OCI-M1 (cell line): Measurements from ENCODE around the gene TMC8.

Experiments used
- DNase-seq: peaks from one replicate; lab custom pipeline; 2025; lab: John Stamatoyannopoulos, UW

The TMC8 gene

DNA sequence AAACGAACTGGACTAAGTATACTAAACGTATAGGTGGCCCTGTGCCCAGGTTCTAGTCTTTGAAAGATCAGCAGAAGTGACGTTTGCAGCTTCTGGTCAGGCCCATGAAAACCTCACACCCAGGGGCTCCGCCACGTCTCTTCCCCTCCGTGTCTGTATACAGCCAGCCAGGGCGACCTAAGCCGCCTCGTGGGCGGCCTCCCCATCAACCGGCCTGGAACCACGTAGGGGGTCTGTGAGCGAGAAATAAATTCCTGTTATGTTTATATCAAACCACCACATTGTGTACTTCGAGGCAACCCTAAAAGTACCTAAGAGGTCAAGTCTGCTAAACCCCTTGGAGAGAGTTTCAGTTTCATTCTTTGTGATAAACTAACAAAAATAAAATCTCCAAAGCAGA lies 49.5 kb downstream of the TMC8 start:
- no peak for DNase-seq

DNA sequence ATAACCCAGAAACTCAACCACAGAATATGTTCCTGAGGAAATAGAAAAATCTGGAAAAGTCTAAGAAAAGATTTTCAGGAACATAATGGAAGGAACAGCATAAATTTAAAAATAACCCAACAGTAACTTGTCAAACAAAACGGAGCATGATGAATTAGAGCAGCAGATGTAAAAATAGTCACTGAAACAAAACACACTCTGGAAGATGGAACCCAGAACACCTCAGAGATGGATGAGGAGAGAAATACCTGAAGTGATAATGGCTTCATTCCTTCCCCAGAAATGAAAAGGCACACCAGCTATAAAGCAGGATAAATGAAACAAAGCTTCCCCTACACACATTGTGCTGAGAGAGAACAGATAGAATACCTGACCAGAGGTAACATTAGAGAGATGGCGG lies 49.9 kb downstream of the TMC8 start:
- DNase-seq, result no peak

- no peak for DNase-seq
These were observed 51.9 kb downstream of the TMC8 start for GRCh38 chr17:78182504-78182903.

- no peak for DNase-seq
These were observed 53.3 kb downstream of the TMC8 start for GRCh38 chr17:78183916-78184315.

- no peak for DNase-seq
These were observed 53.8 kb downstream of the TMC8 start for GRCh38 chr17:78184351-78184750.

- no peak for DNase-seq
These were observed 54.3 kb downstream of the TMC8 start for GRCh38 chr17:78184868-78185267.

DNA sequence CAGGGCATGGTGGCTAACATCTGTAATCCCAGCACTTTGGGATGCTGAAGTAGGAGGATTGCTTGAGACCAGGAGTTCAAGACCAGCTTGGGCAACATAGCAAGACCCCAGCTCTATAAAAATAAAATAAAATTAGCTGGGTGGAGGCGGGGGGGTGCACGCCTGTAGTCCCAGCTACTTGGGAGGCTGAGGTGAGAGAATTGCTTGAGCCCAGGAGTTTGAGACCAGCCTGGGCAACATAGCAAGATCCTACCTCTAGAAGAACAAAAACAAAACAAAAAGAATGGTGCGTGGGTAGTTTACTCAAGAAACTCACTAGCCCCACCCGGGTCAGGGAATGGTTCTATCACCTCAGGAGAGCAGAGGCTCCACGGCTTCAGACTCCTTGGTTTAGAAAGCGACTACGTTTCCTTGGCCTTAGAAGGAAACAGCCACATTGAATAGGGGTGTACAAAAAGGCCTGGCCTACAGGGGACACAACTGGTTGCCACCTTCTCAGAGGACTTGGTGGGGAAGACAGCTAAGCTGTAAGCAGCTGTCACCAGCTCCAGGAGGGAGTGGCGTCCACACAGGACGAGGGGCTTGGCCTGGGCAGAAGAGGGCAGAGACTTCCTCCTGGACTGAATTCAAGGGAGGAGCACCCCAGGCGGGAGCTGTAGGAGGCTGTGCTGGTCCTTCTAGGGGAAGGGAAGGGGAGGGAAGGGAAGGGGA lies 55.6 kb downstream of the TMC8 start:
- DNase-seq, result peak; percentile 71

- peak; percentile 99 for DNase-seq
These were observed 56.4 kb downstream of the TMC8 start, which contains the start of the genes AFMID and TK1 for GRCh38 chr17:78186692-78187595. Gene AFMID, plus strand, starts transcription at chr17:78187362. Its CDS starts 9 bp downstream, at chr17:78187371. Gene TK1, minus strand, starts transcription at chr17:78187052. Its CDS starts 58 bp downstream, at chr17:78186994.
